Erythroblast (primary cell): ENCODE results near the gene CANT1.

Experiments used
- GATA1 ChIP-seq: IDR thresholded peaks from 2 replicates; pipeline ENCODE4 v1.6.1; 2011; ENCODE audit warnings: low read depth, mild to moderate bottlenecking, control low read depth, low read length, moderate library complexity
- POLR2A ChIP-seq: IDR thresholded peaks from 2 replicates; pipeline ENCODE4 v1.6.1; 2011; ENCODE audit warnings: mild to moderate bottlenecking, low read length

DNA sequence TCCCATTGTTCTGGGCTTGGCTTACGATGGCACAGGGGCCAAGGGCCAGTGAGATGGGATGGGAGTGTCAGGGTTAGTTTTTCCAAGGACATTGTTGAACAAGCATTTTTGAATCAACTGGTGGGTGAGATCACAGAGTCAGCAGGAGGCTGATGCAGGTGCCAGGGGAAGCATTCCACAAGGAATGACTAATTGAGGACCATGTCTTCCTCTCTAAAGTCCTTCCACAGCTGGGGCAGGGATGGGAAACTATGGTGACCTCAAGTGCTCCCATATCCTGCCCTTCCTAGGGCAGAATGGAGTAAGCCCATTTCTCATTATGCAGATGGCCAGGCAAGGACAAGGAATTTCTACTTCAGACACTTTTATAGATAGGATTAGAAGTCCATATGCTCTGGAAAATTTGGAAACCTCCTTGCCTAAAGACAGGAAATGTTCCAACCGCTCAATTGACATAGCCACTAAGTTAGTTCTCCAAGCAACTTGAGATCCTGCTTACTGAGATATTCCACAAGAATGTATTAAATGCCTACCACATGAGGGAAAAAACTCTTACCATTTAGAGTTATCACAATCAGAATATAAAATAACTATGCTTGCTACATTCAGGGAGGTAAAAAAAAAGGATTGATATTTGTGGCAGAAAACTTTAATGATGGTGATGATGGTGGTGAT, 43.8 kb upstream of the CANT1 start:
- no peak for TF ChIP-seq POLR2A
- TF ChIP-seq GATA1 = no peak
